K562 (cell line): ENCODE results near the gene CSK. TPM values are rescaled to one million over a fixed set of nuclear protein-coding genes. Genes with fewer than 3 reads are reported as not detected.

Source experiments
- ATAC-seq: fragments of 200-7000 bp; cut with Tn5 transposase; 3 replicates; pipeline ENCODE4 v1.9.1; 2020; ENCODE audit warnings: moderate library complexity
- BruUV-seq: library from RNA; stranded (reverse); fragments of 400-500 nt; replicated peaks from 2 replicates; lab custom pipeline; 2021; lab: Mats Ljungman, UMichigan
- CTCF ChIA-PET: fragments of 300-600 bp; formaldehyde crosslinking; extraction: SDS; loops from one replicate; lab custom pipeline; 2021; ENCODE audit warnings: low intra/inter-chr PET ratio; lab: Yijun Ruan, JAX
- POLR2A ChIA-PET: fragments of 300-600, 350-650 bp; sonication (Branson Sonifier 250); formaldehyde crosslinking; extraction: SDS; loops from one replicate; lab custom pipeline; 2021; ENCODE audit warnings: antibody characterized with exemption, inconsistent platforms; lab: Yijun Ruan, JAX
- DNase-seq, 4 experiments: peaks; one replicate each; pipeline versions ENCODE4 v3.0.0 to v3.0.0-alpha.2; 2011 to 2018; ENCODE audit warnings: low spot score in 3 of 4, mixed read lengths in 3 of 4; ENCODE audit errors: extremely low read depth in 1 of 4
- FAIRE-seq: peaks from 2 replicates; lab custom pipeline; 2011; peaks lifted over from hg19 to GRCh38; lab: Jason Lieb, UNC
- H2AFZ ChIP-seq: 2 replicates; pipeline ENCODE4 v1.6.0; 2011; ENCODE audit warnings: low read depth, low read length, control low read depth, inconsistent platforms
- H3K27ac ChIP-seq: fragments of 200-600 bp; 3 replicates; pipeline ENCODE4 v1.8.0; 2011; ENCODE audit warnings: low read depth, mild to moderate bottlenecking, control low read depth, inconsistent platforms, low read length, moderate library complexity, mixed read lengths; ENCODE audit errors: extremely low read depth
- H3K27me3 ChIP-seq, 2 experiments: fragments of 300-600 bp in 1 of 2; 2 replicates in 1 of 2; 3 replicates in 1 of 2; pipeline versions ENCODE4 v1.6.0 to v1.8.0; 2011; ENCODE audit warnings: inconsistent platforms in 2 of 2, low read length in 2 of 2, mild to moderate bottlenecking in 1 of 2, mixed read lengths in 1 of 2, moderate library complexity in 1 of 2; ENCODE audit not compliant: control insufficient read depth in 2 of 2, insufficient read depth in 2 of 2
- H3K36me3 ChIP-seq: fragments of 300-600 bp; 3 replicates; pipeline ENCODE4 v1.8.0; 2011; ENCODE audit warnings: mild to moderate bottlenecking, low read length, inconsistent platforms; ENCODE audit not compliant: control insufficient read depth, insufficient read depth
- H3K4me1 ChIP-seq, 2 experiments: fragments of 200-600 bp in 1 of 2; replicated peaks in 1 of 2; 2 replicates in 1 of 2; 3 replicates in 1 of 2; pipeline versions ENCODE4 v1.5.1 to v1.8.0; 2011; ENCODE audit warnings: inconsistent platforms in 2 of 2, low read length in 2 of 2, mild to moderate bottlenecking in 1 of 2, mixed read lengths in 1 of 2, moderate library complexity in 1 of 2; ENCODE audit not compliant: control insufficient read depth in 2 of 2, insufficient read depth in 2 of 2
- H3K4me2 ChIP-seq: 2 replicates; pipeline ENCODE4 v1.6.1; 2011; ENCODE audit warnings: low read length, control low read depth, inconsistent platforms, mixed read lengths; ENCODE audit not compliant: insufficient read depth
- H3K4me3 ChIP-seq: fragments of 200-600 bp; sonication (generic), shearing (Covaris generic); 2 replicates; pipeline ENCODE4 v1.5.1; 2016; ENCODE audit warnings: control low read depth, inconsistent platforms
- H3K79me2 ChIP-seq: fragments of 200-600 bp; 3 replicates; pipeline ENCODE4 v1.8.0; 2011; ENCODE audit warnings: low read length, inconsistent platforms; ENCODE audit not compliant: control insufficient read depth, insufficient read depth
- H3K9ac ChIP-seq, 2 experiments: 2 replicates each; pipeline versions ENCODE4 v1.6.0 to v1.6.1; 2011; ENCODE audit warnings: low read depth in 2 of 2, low read length in 2 of 2, control low read depth in 1 of 2, inconsistent platforms in 1 of 2, mild to moderate bottlenecking in 1 of 2, mixed read lengths in 1 of 2; ENCODE audit not compliant: insufficient read depth in 1 of 2
- H3K9me1 ChIP-seq: one replicate; pipeline ENCODE4 v1.6.0; 2011; ENCODE audit warnings: inconsistent platforms, mild to moderate bottlenecking, low read length, moderate library complexity; ENCODE audit not compliant: control insufficient read depth, insufficient read depth
- H3K9me3 ChIP-seq: replicated peaks from 2 replicates; pipeline ENCODE4 v1.5.1; 2011; ENCODE audit warnings: low read depth, low read length, inconsistent platforms; ENCODE audit not compliant: control insufficient read depth, insufficient read depth
- H4K20me1 ChIP-seq: replicated peaks from 2 replicates; pipeline ENCODE4 v1.6.1; 2011; ENCODE audit warnings: low read length, inconsistent platforms, mixed read lengths; ENCODE audit not compliant: control insufficient read depth, insufficient read depth
- RFX1 ChIP-seq: fragments of 450-650 bp; IDR thresholded peaks from 2 replicates; pipeline ENCODE4 v1.6.1; 2016; ENCODE audit warnings: mild to moderate bottlenecking, moderate library complexity
- SMARCA4 ChIP-seq: fragments of 450-650 bp; IDR thresholded peaks from 2 replicates; pipeline ENCODE4 v1.6.1; 2016
- WGBS: fragments of 100-300 bp; shearing (Covaris generic); methylation state at CpG from one replicate; pipeline ENCODE4 v1.1.6; 2016; ENCODE audit warnings: low coverage, mixed read lengths; ENCODE audit not compliant: insufficient coverage; ENCODE audit errors: missing lambda C conversion rate; 5-methylcytosine and 5-hydroxymethylcytosine counted together
- in situ Hi-C: fragments of 300-500 bp; cut with MboI; formaldehyde crosslinking; loops from 4 replicates; pipeline ENCODE4 v1.15.0; 2018; ENCODE audit warnings: inconsistent platforms, mixed read lengths
- intact Hi-C: fragments of 100-400 bp; cut with micrococcal nuclease; formaldehyde crosslinking; loops from 2 replicates; pipeline ENCODE4 v1.14.2; 2022
- polyA plus RNA-seq, 8 experiments: library from polyadenylated mRNA; depleted of rRNA in 4 of 8; stranded (reverse) in 5 of 8; unstranded in 3 of 8; fragments of >200 nt; fragmentation: Nextera tagmentation in 2 of 8; fragmentation: Illumina TruSeq in 1 of 8; extraction: Ambion mirVana in 2 of 8; extraction: Trizol in 1 of 8; gene quantifications; 2 replicates each; pipeline versions ENCODE4 v1.2.1 to v1.2.3, GENCODE V29; 2011 to 2014; ENCODE audit warnings: inconsistent platforms in 1 of 8, missing spikeins in 1 of 8
- total RNA-seq, 7 experiments: library from RNA; depleted of rRNA in 6 of 7; stranded (reverse); fragments of >200 nt in 6 of 7; fragmentation: Illumina TruSeq in 2 of 7; extraction: Trizol in 2 of 7; gene quantifications; 2 replicates each; pipeline versions ENCODE4 v1.2.1 to v1.2.3, GENCODE V29; 2011 to 2021; ENCODE audit warnings: low replicate concordance in 1 of 7
- TF ChIP-seq, protein P1 (sequence below): sonication (generic); formaldehyde crosslinking; IDR thresholded peaks from 2 replicates; pipeline ENCODE4 v1.8.0; 2022; ENCODE audit warnings: missing genetic modification reagents, mild to moderate bottlenecking, moderate library complexity, borderline replicate concordance
- TF ChIP-seq, protein P2 (sequence below): IDR thresholded peaks from 2 replicates; pipeline ENCODE4 v1.6.1; 2011; ENCODE audit warnings: borderline replicate concordance, low read depth, mild to moderate bottlenecking, moderate library complexity, low read length; ENCODE audit not compliant: insufficient read depth, poor library complexity, severe bottlenecking
- TF ChIP-seq, protein P3 (sequence below): fragments of 450-650 bp; IDR thresholded peaks from 2 replicates; pipeline ENCODE4 v1.7.0; 2016; ENCODE audit warnings: borderline replicate concordance

Gene CSK
- total and polyA plus RNA-seq, 9 of the 15 experiments (the other 6 are each of a cell fraction or from before 2014, with no cell fraction given): 1.5 to 112 (median 22.5) TPM

DNA sequence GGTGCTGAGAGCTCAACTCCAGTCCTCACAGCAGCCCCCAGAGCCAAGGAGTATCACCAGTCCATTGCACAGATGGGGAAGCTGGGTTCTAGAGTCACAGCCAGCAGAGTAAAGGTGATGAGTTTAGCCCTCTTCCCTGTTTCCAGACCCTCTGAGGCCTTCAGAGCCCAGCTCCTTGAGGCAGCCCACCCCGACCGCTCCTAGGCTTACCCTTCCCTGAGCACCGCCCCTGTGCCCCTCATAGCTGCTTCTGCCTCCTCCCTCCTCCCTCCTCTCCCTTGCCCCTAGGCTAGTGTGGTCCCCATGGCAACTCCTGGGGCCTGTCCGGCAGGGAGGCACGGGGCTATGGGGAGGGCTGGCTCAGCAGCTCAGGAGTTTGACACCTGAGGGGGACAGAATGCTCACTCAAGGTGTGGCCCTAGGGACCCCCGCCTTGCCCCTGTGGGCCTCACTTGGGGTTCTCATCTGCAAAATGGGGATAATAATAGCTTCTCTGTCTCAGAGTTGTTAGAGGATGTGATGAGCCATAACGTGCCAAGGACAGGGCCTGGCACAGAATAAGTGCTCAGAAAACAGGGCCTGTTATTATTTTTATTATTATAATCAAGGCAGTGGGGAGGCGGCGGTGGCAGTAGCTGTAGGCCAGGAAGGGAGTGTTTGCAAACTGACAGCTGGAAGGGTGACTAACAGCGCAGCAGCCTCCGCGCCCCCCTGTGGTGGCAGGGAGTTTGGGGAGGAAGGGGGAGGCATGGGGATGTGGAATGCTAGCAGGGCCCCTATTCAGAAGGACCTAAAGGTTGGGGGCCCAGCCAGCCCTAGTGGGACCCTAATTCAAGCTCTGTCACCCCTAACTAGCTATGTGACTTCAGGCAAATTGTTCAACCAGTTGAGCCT is 11.5 kb downstream of the CSK start:
- Histone ChIP-seq H4K20me1 (peaks cover 27% of the 10 kb centered on the region), H2AFZ (no peak overlapping the region), H3K27me3 (no peaks in the 10 kb centered on the region), H3K9ac (peak overlapping the region in 1 of 2 experiments; percentile 50; a peak in 2 of 4 replicates), H3K9me3 (no peaks in the 10 kb centered on the region), H3K27ac (no peak overlapping the region), H3K4me1 (peaks cover 6 to 28% of the 10 kb centered on the region in 2 experiments), H3K9me1 (no peaks in the 10 kb centered on the region), H3K4me2 (no peak overlapping the region), H3K79me2 (peaks cover 48% of the 10 kb centered on the region), H3K36me3 (peaks cover 58% of the 10 kb centered on the region; the same call in 2 of the 3 replicates), H3K4me3 (no peak overlapping the region)
- intact Hi-C loops: no loop called here
- no TSS peak for BruUV-seq
- ChIA-PET POLR2A (interaction anchor here (0.6 to 1.8 kb wide), 3 partner anchors 17 to 142 kb away, joined by 3 to 8 read pairs (median 3); no protein-coding TSS in a partner anchor), CTCF (no interaction called here)
- in situ Hi-C loops: no loop called here
- FAIRE-seq (no peak), ATAC-seq (peak; percentile 49; the same call in 2 of the 3 replicates), DNase-seq (peak in 2 of 4 experiments; percentile 45 to 51)
- TF ChIP-seq, protein P1, sequence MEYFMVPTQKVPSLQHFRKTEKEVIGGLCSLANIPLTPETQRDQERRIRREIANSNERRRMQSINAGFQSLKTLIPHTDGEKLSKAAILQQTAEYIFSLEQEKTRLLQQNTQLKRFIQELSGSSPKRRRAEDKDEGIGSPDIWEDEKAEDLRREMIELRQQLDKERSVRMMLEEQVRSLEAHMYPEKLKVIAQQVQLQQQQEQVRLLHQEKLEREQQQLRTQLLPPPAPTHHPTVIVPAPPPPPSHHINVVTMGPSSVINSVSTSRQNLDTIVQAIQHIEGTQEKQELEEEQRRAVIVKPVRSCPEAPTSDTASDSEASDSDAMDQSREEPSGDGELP (CRISPR knock-in tag): 0 out of 2 replicates have a peak, but pooled peaks have one; percentile 17
- peak; percentile 32; the same call in 1 of the 2 replicates for TF ChIP-seq RFX1
- TF ChIP-seq, protein P2, sequence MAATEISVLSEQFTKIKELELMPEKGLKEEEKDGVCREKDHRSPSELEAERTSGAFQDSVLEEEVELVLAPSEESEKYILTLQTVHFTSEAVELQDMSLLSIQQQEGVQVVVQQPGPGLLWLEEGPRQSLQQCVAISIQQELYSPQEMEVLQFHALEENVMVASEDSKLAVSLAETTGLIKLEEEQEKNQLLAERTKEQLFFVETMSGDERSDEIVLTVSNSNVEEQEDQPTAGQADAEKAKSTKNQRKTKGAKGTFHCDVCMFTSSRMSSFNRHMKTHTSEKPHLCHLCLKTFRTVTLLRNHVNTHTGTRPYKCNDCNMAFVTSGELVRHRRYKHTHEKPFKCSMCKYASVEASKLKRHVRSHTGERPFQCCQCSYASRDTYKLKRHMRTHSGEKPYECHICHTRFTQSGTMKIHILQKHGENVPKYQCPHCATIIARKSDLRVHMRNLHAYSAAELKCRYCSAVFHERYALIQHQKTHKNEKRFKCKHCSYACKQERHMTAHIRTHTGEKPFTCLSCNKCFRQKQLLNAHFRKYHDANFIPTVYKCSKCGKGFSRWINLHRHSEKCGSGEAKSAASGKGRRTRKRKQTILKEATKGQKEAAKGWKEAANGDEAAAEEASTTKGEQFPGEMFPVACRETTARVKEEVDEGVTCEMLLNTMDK: peak; percentile 18
- TF ChIP-seq SMARCA4: no peak
- TF ChIP-seq, protein P3, sequence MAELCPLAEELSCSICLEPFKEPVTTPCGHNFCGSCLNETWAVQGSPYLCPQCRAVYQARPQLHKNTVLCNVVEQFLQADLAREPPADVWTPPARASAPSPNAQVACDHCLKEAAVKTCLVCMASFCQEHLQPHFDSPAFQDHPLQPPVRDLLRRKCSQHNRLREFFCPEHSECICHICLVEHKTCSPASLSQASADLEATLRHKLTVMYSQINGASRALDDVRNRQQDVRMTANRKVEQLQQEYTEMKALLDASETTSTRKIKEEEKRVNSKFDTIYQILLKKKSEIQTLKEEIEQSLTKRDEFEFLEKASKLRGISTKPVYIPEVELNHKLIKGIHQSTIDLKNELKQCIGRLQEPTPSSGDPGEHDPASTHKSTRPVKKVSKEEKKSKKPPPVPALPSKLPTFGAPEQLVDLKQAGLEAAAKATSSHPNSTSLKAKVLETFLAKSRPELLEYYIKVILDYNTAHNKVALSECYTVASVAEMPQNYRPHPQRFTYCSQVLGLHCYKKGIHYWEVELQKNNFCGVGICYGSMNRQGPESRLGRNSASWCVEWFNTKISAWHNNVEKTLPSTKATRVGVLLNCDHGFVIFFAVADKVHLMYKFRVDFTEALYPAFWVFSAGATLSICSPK: no peak
- WGBS: 87% methylated on average over 12 of the region's 12 CpGs
